HL-60 (cell line): Measurements from ENCODE around the gene STKLD1.
"Not testable (repeated sequence)": the region's sequence is repeated elsewhere in the genome, so short reads cannot be mapped to it uniquely, and the experiment has no call there.

Source experiments
- DNase-seq, 2 experiments: peaks; one replicate each; pipeline ENCODE4 v3.0.0-alpha.2; 2010 to 2020; ENCODE audit warnings: low read depth in 1 of 2, low spot score in 1 of 2
- H3K27ac ChIP-seq: fragments of 250-450 bp; sonication (Bioruptor Pico); replicated peaks from 2 replicates; pipeline ENCODE4 v1.5.1; 2020; ENCODE audit warnings: mild to moderate bottlenecking, moderate library complexity
- H3K27me3 ChIP-seq: fragments of 250-450 bp; sonication (Bioruptor Pico); 2 replicates; pipeline ENCODE4 v1.5.1; 2021; ENCODE audit warnings: mild to moderate bottlenecking, moderate library complexity; ENCODE audit not compliant: insufficient read depth, poor library complexity, severe bottlenecking
- H3K4me3 ChIP-seq: replicated peaks from 2 replicates; pipeline ENCODE4 v1.5.1; 2011; ENCODE audit warnings: mild to moderate bottlenecking, control low read depth, low read length; ENCODE audit not compliant: insufficient read depth
- GABPA ChIP-seq: IDR thresholded peaks from 2 replicates; pipeline ENCODE4 v1.6.1; 2012; ENCODE audit warnings: low read depth
- POLR2AphosphoS5 ChIP-seq: IDR thresholded peaks from 2 replicates; pipeline ENCODE4 v1.6.1; 2012; ENCODE audit warnings: low read depth
- REST ChIP-seq: IDR thresholded peaks from 2 replicates; pipeline ENCODE4 v1.6.1; 2012; ENCODE audit warnings: low read depth; ENCODE audit not compliant: insufficient replicate concordance
- SPI1 ChIP-seq: IDR thresholded peaks from 2 replicates; pipeline ENCODE4 v1.6.1; 2012; ENCODE audit warnings: low read depth, mild to moderate bottlenecking, borderline replicate concordance
- TF ChIP-seq, protein P1 (sequence below): IDR thresholded peaks from one replicate; pipeline ENCODE4 v1.5.1; 2011; ENCODE audit warnings: low read length, control low read depth, inconsistent platforms; ENCODE audit not compliant: insufficient read depth

STKLD1 gene

GRCh38 chr9:133390713-133391112 is 14.5 kb downstream of the STKLD1 start:
- DNase-seq: no peak
- Histone ChIP-seq H3K27ac (no peak overlapping the region), H3K4me3 (no peak overlapping the region), H3K27me3 (no peaks in the 10 kb centered on the region)
- TF ChIP-seq POLR2AphosphoS5 (no peak), GABPA (no peak), SPI1 (no peak), REST (no peak)
- TF ChIP-seq, protein P1, sequence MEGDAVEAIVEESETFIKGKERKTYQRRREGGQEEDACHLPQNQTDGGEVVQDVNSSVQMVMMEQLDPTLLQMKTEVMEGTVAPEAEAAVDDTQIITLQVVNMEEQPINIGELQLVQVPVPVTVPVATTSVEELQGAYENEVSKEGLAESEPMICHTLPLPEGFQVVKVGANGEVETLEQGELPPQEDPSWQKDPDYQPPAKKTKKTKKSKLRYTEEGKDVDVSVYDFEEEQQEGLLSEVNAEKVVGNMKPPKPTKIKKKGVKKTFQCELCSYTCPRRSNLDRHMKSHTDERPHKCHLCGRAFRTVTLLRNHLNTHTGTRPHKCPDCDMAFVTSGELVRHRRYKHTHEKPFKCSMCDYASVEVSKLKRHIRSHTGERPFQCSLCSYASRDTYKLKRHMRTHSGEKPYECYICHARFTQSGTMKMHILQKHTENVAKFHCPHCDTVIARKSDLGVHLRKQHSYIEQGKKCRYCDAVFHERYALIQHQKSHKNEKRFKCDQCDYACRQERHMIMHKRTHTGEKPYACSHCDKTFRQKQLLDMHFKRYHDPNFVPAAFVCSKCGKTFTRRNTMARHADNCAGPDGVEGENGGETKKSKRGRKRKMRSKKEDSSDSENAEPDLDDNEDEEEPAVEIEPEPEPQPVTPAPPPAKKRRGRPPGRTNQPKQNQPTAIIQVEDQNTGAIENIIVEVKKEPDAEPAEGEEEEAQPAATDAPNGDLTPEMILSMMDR: no peak

DNA sequence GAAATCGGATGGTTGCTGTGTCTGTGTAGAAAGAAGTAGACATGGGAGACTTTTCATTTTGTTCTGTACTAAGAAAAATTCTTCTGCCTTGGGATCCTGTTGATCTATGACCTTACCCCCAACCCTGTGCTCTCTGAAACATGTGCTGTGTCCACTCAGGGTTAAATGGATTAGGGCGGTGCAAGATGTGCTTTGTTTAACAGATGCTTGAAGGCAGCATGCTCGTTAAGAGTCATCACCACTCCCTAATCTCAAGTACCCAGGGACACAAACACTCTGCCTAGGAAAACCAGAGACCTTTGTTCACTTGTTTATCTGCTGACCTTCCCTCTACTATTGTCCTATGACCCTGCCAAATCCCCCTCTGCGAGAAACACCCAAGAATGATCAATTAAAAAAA is 15.3 kb downstream of the STKLD1 start:
- H3K4me3 ChIP-seq, DNase-seq, H3K27ac ChIP-seq, H3K27me3 ChIP-seq: not testable (repeated sequence)

DNA sequence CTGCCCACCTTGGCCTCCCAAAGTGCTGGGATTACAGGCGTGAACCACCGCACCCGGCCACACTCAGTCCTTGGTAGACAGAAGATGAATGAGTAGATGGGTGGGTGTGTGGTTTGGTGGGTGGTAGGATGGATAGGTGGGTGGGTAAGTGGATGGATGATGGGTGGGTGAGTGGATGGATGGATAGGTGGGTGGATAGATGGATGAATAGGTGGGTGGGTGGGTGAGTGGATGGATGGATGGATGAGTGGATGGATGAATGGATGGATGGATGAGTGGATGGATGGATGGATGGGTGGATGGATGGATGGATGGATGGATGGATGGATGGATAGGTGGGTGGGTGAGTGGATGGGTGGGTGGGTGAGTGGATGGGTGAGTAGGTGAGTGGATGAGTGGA is 16.1 kb downstream of the STKLD1 start:
- H3K27me3 ChIP-seq, H3K4me3 ChIP-seq, DNase-seq, H3K27ac ChIP-seq: not testable (repeated sequence)

- Histone ChIP-seq H3K27me3 (no peaks in the 10 kb centered on the region), H3K4me3 (no peak overlapping the region), H3K27ac (no peak overlapping the region)
- no peak for DNase-seq
- TF ChIP-seq POLR2AphosphoS5 (no peak), REST (no peak), GABPA (no peak), SPI1 (no peak)
- TF ChIP-seq, protein P1: no peak
Observed at GRCh38 chr9:133393399-133393798, 17.2 kb downstream of the STKLD1 start.

GRCh38 chr9:133394687-133395271 is 18.6 kb downstream of the STKLD1 start:
- H3K27me3 ChIP-seq: no peaks in the 10 kb centered on the region
- DNase-seq: no peak
- H3K27ac ChIP-seq: no peak overlapping the region
- TF ChIP-seq REST: no peak
- no peak for TF ChIP-seq SPI1
- no peak for TF ChIP-seq GABPA
- no peak for TF ChIP-seq POLR2AphosphoS5
- TF ChIP-seq, protein P1: no peak
- H3K4me3 ChIP-seq: no peak overlapping the region
